Endothelial cell of umbilical vein (primary cell): ENCODE results near the gene PLXNA3. TPM values are rescaled to one million over a fixed set of nuclear protein-coding genes. Genes with fewer than 3 reads are reported as not detected.

Source experiments
- BruUV-seq: library from RNA; stranded (reverse); fragments of 400-500 nt; replicated peaks from 2 replicates; lab custom pipeline; 2021; lab: Mats Ljungman, UMichigan
- CTCF ChIA-PET: fragments of 300-600, 350-600 bp; sonication (Branson Sonifier 250); formaldehyde crosslinking; loops from one replicate; lab custom pipeline; 2021; ENCODE audit warnings: antibody characterized with exemption, inconsistent platforms; lab: Charles Lee
- POLR2A ChIA-PET: fragments of 300-600, 350-600 bp; sonication (Branson Sonifier 250); formaldehyde crosslinking; loops from one replicate; lab custom pipeline; 2021; ENCODE audit warnings: antibody characterized with exemption, inconsistent platforms; lab: Charles Lee
- DNase-seq: peaks from one replicate; pipeline ENCODE4 v3.0.0-alpha.2; 2011; ENCODE audit warnings: low read depth, low spot score
- FAIRE-seq: peaks from 2 replicates; lab custom pipeline; 2011; peaks lifted over from hg19 to GRCh38; lab: Jason Lieb, UNC
- H2AFZ ChIP-seq: 2 replicates; pipeline ENCODE4 v1.6.0; 2012; ENCODE audit warnings: low read depth, low read length, control low read depth, inconsistent platforms
- H3K27ac ChIP-seq: 2 replicates; pipeline ENCODE4 v1.5.1; 2011; ENCODE audit warnings: low read depth, mild to moderate bottlenecking, control low read depth, low read length, moderate library complexity; ENCODE audit not compliant: insufficient read depth
- H3K27me3 ChIP-seq, 2 experiments: 2 replicates each; pipeline versions ENCODE4 v1.6.0 to v1.6.1; 2011; ENCODE audit warnings: low read length in 2 of 2, mixed read lengths in 1 of 2; ENCODE audit not compliant: control insufficient read depth in 2 of 2, insufficient read depth in 2 of 2
- H3K36me3 ChIP-seq, 2 experiments: 2 replicates in 1 of 2; 3 replicates in 1 of 2; pipeline ENCODE4 v1.5.1; 2011; ENCODE audit warnings: low read length in 2 of 2, mild to moderate bottlenecking in 1 of 2, moderate library complexity in 1 of 2; ENCODE audit not compliant: control insufficient read depth in 2 of 2, insufficient read depth in 2 of 2; ENCODE audit errors: extremely low read depth in 1 of 2
- H3K4me1 ChIP-seq: 3 replicates; pipeline ENCODE4 v1.5.1; 2011; ENCODE audit warnings: mild to moderate bottlenecking, low read length; ENCODE audit not compliant: control insufficient read depth, insufficient read depth; ENCODE audit errors: extremely low read depth
- H3K4me2 ChIP-seq: 2 replicates; pipeline ENCODE4 v1.6.1; 2011; ENCODE audit warnings: low read length, control low read depth, mixed read lengths; ENCODE audit not compliant: insufficient read depth
- H3K4me3 ChIP-seq, 3 experiments: fragments of 200-600 bp in 1 of 3; sonication (generic), shearing (Covaris generic) in 1 of 3; replicated peaks in 1 of 3; 2 replicates each; pipeline ENCODE4 v1.5.1; 2011 to 2016; ENCODE audit warnings: control low read depth in 3 of 3, low read length in 3 of 3, mild to moderate bottlenecking in 2 of 3, inconsistent platforms in 1 of 3, low read depth in 1 of 3, moderate library complexity in 1 of 3; ENCODE audit not compliant: insufficient read depth in 1 of 3
- H3K79me2 ChIP-seq: 2 replicates; pipeline ENCODE4 v1.6.0; 2012; ENCODE audit warnings: low read length, inconsistent platforms; ENCODE audit not compliant: control insufficient read depth, insufficient read depth
- H3K9ac ChIP-seq: replicated peaks from 2 replicates; pipeline ENCODE3; 2011; ENCODE audit warnings: low read length, control low read depth; ENCODE audit not compliant: insufficient read depth; ENCODE audit errors: extremely low read depth
- H3K9me1 ChIP-seq: replicated peaks from 3 replicates; pipeline ENCODE4 v1.6.0; 2011; ENCODE audit warnings: mild to moderate bottlenecking, low read length; ENCODE audit not compliant: control insufficient read depth, insufficient read depth; ENCODE audit errors: extremely low read depth
- H3K9me3 ChIP-seq: replicated peaks from 2 replicates; pipeline ENCODE4 v1.5.1; 2012; ENCODE audit warnings: low read length, inconsistent platforms; ENCODE audit not compliant: control insufficient read depth, insufficient read depth
- H4K20me1 ChIP-seq: replicated peaks from 2 replicates; pipeline ENCODE3; 2011; ENCODE audit warnings: mild to moderate bottlenecking, low read length; ENCODE audit not compliant: control insufficient read depth, insufficient read depth; ENCODE audit errors: extremely low read depth
- FOS ChIP-seq: IDR thresholded peaks from 2 replicates; pipeline ENCODE4 v1.6.1; 2011; ENCODE audit warnings: mild to moderate bottlenecking, low read length, moderate library complexity, borderline replicate concordance; ENCODE audit not compliant: insufficient read depth
- GATA2 ChIP-seq: IDR thresholded peaks from 2 replicates; pipeline ENCODE4 v1.7.0; 2011; ENCODE audit warnings: low read depth, mild to moderate bottlenecking, moderate library complexity, mixed read lengths, low read length; ENCODE audit not compliant: insufficient read length, insufficient read depth
- JUN ChIP-seq: IDR thresholded peaks from 2 replicates; pipeline ENCODE4 v1.6.1; 2011; ENCODE audit warnings: borderline replicate concordance, low read depth; ENCODE audit not compliant: insufficient read length, insufficient read depth
- MYC ChIP-seq: IDR thresholded peaks from one replicate; pipeline ENCODE4 v1.6.1; 2011; ENCODE audit warnings: mild to moderate bottlenecking, low read depth, low read length
- POLR2A ChIP-seq: IDR thresholded peaks from 2 replicates; pipeline ENCODE4 v1.6.1; 2012; ENCODE audit warnings: low read depth, mild to moderate bottlenecking, control low read depth, low read length
- dilution Hi-C: fragments of 300-500 bp; cut with MboI; formaldehyde crosslinking; loops from one replicate; pipeline ENCODE4 v1.15.0; 2019; ENCODE audit warnings: low sequenced_read_pairs; ENCODE audit not compliant: extremely low pct_ligation_motif_present
- intact Hi-C: fragments of 100-400 bp; cut with micrococcal nuclease; formaldehyde crosslinking; loops from one replicate; pipeline ENCODE4 v1.10.0; 2022
- polyA plus RNA-seq, 4 experiments: library from polyadenylated mRNA; depleted of rRNA in 3 of 4; stranded (reverse) in 3 of 4; unstranded in 1 of 4; fragments of >200 nt; gene quantifications; 2 replicates each; pipeline versions ENCODE4 v1.2.1 to v1.2.3, GENCODE V29; 2011 to 2012; ENCODE audit warnings: missing spikeins in 1 of 4
- total RNA-seq: library from RNA; stranded (reverse); gene quantifications from 2 replicates; pipeline ENCODE4 v1.2.3, GENCODE V29; 2021

Gene PLXNA3
- total and polyA plus RNA-seq, 2 donors (not counting 3 experiments of a cell fraction or from before 2014, with no cell fraction given): 56.8 to 58.6 TPM

- no peaks in the 10 kb centered on the region for H3K9me1 ChIP-seq
- H3K9me3 ChIP-seq: no peaks in the 10 kb centered on the region
- H2AFZ ChIP-seq: no peak overlapping the region
- H3K27me3 ChIP-seq: no peaks in the 10 kb centered on the region
- no peaks in the 10 kb centered on the region for H3K79me2 ChIP-seq
- no peak overlapping the region for H3K9ac ChIP-seq
- intact Hi-C loops (no loop called here), dilution Hi-C loops (no loop called here)
- DNase-seq (no peak), FAIRE-seq (no peak)
- peaks cover 6% of the 10 kb centered on the region for H3K4me1 ChIP-seq
- no peak for TF ChIP-seq FOS
- TF ChIP-seq GATA2: no peak
- TF ChIP-seq POLR2A: no peak
- no peak for TF ChIP-seq MYC
- POLR2A ChIA-PET: no interaction called here
- BruUV-seq: no TSS peak
- no peaks in the 10 kb centered on the region for H3K36me3 ChIP-seq
- H4K20me1 ChIP-seq: no peaks in the 10 kb centered on the region
- no peak overlapping the region for H3K4me2 ChIP-seq
- no peak overlapping the region for H3K27ac ChIP-seq
- CTCF ChIA-PET: no interaction called here
- no peak overlapping the region for H3K4me3 ChIP-seq
Measured at GRCh38 chrX:154502989-154503388, 44.9 kb downstream of the PLXNA3 start.

- Histone ChIP-seq H3K79me2 (no peaks in the 10 kb centered on the region), H3K4me3 (no peak overlapping the region), H4K20me1 (no peaks in the 10 kb centered on the region), H3K9ac (no peak overlapping the region), H3K9me3 (no peaks in the 10 kb centered on the region), H3K27ac (no peak overlapping the region), H3K9me1 (no peaks in the 10 kb centered on the region), H3K4me1 (peaks cover 6% of the 10 kb centered on the region), H3K4me2 (no peak overlapping the region), H3K36me3 (no peaks in the 10 kb centered on the region), H3K27me3 (no peaks in the 10 kb centered on the region), H2AFZ (no peak overlapping the region)
- peak; percentile 38 for DNase-seq
- FAIRE-seq: peak; percentile 91
- ChIA-PET POLR2A (no interaction called here), CTCF (interaction anchor here (0.6 kb wide), 2 partner anchors 21 to 49 kb away, joined by 3 to 5 read pairs; no protein-coding TSS in a partner anchor)
- TF ChIP-seq FOS: peak; percentile 13
- no peak for TF ChIP-seq JUN
- no peak for TF ChIP-seq POLR2A
- BruUV-seq: no TSS peak
- intact Hi-C loops (no loop called here), dilution Hi-C loops (no loop called here)
Measured at GRCh38 chrX:154505734-154506133, 47.7 kb downstream of the PLXNA3 start.
